ENCODE results near the gene SAMD4B.
"Not testable (repeated sequence)": the region's sequence is repeated elsewhere in the genome, so short reads cannot be mapped to it uniquely, and the experiment has no call there.

SAMD4B gene

DNA sequence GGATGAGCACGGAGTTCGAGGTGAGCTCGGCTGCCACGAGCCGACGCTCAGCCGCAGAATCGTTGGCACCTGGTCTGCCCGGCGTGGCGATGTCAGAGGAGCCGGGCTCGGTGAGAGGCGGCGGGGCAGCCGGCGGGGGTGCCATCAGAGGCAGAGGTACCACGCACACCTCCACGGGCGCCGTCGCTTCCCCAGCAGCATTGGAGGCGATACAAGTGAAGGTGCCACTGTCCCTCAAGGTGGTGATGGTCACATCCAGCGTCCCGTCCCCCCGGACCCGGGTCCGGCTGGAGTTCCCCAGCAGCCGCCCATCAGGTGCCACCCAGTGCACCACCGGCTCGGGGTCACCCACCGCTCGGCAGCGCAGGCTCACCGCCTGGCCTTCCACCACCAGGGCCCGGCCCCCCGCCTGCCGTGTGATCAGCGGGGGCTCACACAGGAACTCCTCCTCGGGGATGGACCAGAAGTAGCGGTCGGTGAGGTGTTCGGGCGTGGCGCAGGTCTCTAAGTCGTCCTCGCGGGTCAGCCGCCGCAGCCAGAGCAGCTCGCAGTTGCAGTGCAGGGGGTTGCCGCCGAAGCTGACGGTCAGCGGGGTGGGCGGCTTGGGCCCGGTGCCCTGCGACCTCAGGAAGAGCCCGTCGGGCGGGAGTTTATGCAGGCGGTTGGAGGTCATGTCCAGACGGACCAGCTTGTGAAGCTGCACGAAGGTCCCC is 28.0 kb upstream of the SAMD4B start:
- no peak for DNase-seq

DNA sequence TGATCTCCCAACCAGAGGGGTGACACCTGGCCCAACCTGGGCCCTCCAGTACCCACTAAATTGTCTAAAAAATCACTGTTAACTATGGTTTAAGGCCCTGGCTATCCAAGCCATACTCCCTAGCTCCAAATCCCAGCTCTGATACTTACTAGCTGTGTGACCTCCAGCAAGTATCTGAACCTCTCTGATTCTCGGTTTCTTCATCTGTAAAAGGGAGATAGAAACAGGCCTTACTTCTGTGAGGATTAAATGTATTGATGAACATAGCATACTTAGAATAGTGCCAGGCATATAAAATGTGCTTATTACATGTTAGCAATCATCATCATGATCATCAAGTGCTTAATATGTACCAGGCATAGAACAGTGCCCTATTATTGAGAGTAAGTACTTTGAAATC is 26.3 kb upstream of the SAMD4B start:
- DNase-seq, result no peak

DNA sequence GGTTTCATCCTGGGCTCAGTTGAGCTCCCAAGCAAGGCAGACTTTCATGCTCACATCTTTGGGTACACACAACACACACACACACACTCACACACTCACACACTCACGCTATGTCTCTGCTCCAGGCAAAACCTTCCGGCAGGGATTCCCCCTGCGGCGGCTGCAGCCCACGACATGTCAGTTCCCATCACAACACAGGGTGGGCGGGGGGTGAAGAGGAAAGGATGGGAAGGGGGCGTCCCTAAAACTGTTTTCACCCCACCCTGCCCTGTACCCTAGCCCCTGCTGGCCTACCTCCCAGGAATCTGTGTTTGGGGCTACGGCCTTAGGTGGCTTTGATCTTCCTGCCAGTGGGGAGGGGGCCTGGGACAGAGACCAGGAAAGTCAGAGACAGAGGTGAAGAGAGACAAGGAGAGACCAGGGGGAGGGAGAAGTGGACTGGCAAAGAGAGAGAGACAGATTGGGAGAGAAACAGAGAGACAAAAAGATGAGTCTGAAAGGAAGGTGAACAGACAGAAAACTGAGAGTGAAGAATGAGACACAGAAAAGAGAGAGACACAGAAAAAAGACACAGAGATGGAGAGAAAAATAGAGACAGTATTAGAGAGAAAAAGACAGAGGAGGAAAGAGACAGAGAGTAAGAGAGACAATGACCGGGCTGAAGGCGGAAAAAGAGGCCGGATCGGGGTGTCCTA is 25.4 kb upstream of the SAMD4B start:
- no peak for DNase-seq

DNA sequence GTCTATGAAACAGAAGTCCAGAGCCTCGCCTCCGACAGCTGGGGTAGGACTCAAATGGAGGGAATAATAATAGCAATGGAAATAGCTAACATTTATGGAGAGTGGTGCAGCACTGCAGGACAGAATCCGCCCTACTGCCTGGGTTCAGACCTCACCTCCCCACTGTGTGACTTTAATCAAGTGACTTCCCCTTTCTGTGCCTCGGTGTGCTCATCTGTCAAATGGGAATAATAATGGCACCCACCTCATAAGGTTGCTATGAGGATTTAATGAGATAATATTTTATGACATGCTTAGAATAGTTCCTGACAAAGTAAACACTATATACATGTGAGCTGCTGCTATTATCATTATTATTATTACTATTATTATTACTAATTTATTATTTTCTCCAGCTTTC is 24.7 kb upstream of the SAMD4B start:
- no peak for DNase-seq

DNA sequence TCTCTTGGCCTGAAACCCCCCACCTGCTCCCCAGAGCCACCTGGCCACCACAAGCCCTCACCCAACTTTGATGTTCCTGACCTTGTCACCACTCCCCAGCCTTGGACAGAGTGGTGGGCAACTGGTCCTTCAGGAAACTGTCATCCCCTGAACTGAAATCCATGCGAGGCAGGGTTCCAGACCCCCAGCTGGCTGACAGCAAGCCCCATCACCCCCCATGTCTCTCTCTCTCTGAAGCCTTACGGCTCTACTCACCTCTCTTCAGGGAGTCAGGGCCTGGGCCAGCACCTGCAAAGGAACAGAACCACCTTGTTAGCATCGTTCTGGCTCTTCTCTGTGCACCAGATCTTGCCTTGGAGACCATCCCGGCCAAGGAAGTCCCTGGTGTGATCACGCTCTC is 24.1 kb upstream of the SAMD4B start:
- DNase-seq, result no peak

DNA sequence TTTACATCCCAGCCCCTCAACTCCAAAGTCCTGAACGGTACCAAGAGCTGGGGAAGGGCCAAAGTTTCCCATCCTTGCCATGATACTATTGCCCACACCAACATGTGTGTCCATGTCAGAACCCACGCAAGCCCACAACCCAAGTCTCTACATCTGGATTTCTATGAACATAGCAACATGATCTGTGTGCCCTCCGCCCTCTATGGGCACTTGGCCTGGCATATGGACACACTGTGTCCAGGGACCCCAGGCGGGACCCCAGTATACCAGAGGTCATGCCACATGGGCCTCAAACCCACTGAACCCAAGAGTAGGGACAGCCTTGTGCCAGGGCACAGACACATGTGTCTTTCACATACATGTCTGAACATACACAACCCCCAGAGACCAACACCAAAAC is 23.5 kb upstream of the SAMD4B start:
- DNase-seq, result no peak

DNA sequence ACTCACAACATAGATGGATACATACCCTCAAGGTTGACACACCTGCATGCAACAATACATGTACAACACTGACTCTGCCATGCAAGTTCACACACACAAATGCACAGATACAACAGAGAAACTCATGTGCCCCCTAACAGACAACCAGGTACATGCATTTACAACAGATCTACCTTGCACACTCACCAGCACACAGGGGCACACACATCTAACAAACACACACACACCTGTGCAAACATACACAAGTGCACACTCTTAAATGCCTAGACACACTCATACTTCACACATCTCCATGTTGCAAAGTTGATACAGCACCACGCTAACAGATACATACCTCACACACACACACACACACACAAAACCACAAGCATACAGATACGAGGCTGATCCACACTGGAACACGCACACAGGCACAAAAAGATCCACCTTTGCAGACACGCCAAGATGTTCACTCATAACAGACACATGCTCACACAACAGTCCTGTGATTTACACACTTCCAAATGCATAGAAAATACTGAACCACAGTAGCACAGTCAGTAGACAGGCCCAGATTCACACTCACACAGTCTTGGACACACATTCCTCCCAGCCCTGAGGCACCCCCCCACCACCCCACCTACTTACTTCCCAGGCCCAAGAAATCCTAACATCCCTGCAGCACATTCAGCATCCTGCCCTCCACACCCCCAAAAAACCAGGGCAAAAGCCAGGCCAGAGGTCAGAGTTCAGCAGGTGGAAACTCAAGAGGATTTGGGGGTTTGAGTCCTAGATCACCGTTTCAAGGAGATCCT is 22.9 kb upstream of the SAMD4B start:
- no peak for DNase-seq

DNA sequence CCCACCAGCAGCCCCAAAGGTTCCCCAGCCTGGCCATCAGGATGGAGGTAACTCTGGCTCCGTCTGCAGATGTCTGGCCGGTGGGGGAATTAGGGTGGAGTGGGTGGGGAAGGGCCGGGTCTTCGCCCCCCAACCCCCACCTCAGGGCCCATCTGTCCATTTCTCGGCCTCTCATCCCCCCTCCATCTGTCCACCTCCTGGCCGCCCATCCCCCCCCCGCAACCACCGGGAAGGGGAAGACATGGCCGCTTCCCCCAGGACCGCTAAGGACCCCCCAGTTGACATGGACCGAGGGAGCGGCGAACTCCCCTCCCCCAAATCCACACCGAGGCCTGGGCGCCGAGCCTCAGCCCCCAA is 22.4 kb upstream of the SAMD4B start:
- DNase-seq, result no peak

DNA sequence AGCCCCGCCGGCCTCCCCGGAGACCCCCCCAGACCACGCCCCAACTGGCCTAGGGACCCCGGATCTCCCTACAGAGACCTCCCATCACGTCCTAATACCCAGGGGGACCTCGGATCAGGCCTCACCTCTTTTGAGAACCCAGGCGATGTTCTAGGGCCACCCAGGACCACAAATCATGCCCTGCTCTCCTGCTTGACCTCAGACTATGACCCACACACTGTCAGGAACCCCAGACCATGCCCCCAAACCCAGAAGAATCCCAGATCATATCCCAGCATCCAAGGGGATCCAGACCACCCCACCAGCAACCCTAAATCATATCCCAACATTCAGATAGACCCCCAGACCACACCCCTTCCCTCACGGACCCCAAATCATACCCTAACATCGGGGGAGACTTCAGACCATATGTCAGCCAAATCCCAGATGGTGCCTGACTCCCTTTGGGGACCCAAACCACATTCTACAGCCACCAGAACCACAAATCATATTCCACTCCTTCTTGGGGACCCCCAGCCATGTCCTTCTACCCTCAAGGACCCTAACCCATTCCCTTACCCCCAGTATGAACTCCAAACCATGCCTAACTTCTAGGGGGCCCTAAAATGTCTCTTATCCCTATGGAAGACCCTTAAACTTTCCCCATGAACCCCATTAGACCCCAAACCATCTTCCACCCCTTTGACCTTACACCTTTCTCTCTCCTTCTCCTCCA is 20.9 kb upstream of the SAMD4B start:
- no peak for DNase-seq

DNA sequence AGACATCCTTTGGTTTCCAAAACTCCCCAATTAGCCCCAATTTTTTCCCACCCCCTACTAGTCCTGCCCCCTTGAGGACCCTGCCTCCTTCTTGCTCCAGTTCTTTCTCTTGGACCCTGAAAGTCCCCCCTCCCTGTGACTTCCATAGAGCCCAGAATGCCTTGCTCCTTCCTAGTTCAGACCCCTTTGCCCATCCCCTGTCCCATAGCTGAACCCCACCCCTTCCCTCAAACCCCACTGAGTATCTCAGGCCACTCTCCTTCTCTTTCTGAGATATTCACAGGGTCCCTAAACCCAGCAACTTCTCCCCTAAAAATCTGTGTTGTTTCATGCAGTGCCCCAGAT is 20.4 kb upstream of the SAMD4B start:
- DNase-seq, result no peak

DNA sequence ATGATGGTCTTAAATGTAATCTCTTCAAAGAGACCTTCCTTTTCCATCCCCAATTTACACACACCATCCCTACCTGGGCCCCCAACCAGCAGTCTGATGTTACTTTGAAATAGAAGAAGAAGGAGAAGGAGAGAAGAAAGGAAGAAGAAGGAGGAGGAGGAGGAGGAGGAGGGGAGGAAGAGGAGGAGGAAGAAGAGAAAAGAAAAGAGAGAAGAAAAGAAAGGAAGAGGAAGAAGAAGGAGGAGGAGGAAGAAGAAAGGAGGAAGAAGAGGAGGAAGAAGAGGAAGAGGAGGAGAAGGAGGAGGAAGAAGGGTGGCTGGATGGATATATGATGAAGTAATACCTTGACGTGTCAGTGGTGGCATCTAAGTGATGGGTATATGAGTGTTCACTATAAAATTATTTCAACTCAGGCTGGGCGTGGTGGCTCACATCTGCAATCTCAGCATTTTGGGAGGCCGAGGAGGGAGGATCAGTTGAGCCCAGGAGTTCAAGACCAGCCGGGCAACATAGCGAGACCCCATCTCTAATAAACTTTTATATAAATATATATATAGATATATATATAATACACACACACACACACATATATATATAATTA is 17.9 kb upstream of the SAMD4B start:
- DNase-seq, result no peak

DNA sequence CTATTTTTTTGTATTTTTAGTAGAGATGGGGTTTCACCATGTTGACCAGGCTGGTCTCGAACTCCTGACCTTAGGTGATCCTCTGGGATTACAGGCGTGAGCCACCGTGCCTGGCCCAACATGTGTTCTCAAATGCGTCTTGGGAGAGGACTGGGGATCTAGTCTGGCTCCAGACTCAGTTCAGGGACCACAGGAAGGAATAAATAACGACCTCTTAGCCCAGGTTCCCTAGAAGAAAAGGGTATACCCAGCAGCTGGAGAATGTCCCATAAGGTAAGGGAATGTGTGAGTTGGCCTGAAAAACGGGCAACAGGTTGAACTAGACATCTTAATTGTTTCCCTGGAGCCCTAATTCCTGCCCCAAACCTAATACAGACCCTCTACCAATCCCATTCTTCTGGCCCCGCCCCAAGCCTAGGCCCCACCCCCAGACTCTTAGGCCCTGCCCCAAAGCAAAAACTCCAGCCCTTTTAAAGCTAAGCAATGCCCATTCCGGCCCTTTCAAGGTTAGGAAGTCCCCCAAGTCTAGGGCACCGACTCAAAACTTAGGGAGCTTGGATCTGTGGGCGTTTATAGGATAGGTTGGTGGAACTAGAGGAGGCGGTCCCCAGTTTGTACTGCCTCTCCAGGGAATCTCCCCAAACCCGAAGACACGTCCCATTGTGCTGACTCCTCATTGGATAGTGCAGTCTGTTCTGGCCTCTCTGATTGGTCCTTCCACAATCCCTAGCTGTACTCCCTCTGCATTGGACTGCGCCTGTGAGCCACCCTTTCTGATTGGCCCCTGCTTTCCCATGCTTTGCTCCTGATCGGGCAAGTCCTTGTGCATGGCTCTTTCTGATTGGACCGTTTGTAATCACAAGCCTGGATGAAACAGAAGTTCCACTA is 16.2 kb upstream of the SAMD4B start:
- DNase-seq, result no peak

DNA sequence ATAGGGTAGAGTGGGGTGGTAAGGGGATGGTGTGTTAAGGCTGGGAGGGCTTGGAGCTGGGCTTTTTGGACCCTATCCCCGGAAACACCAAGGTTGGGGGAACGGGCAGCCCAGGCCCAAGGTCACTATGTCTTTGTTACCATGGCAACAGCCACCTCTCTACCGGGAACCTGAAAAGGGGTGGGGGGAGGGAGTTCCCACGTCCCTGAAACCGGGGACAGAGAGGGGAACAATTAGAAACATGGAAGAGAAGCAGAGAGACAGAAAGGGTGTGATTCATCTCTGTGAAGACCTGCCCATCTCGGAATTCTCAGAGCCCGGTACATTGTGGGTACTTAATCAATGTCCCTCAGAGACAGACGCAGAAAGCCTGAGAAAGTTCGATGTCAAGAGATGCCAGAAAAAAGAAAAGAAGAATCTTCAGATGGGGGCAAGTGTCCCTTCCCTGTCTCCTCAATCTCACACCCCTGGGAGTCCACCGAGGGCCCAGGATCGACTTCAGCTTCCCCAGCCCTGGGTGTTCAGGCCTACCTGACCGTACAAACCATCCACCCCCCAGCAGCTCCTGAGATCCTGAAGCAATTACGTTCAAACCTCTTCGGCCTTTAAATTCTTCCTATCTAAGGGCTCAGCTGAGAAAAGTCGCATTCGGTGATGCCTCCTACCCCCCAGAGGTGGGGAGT is 14.7 kb upstream of the SAMD4B start:
- no peak for DNase-seq

DNA sequence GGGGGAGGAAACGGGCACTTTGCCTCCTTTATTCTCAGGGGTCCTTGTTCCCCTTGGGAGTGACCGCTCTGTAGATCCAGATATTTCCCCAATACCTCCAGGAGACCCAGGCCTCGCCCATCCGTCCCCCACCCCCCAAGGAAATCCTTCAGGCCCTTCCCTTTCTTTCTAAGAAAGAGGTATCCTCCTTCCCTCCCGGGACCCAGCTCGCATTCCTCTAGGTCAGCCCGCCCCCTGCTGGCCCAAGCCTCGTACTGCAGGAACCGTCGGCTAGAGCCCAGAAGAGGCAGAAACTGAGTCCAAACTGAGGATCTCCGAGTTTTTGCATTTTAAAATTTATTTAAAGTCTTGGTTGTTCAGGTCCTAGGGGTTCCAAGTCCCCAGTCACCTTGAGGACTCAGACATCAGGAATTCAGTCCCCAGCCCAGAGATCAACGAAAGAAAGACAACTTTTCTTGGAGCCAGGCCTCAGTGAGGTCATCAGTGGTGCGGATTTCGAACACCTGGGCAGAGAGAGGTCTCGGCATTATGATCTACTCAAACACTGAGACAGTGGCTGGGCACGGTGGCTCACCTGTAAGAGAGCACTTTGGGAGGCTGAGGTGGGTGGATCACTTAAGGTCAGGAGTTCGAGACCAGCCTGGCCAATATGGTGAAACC is 14.0 kb upstream of the SAMD4B start:
- peak; percentile 68 for DNase-seq

DNA sequence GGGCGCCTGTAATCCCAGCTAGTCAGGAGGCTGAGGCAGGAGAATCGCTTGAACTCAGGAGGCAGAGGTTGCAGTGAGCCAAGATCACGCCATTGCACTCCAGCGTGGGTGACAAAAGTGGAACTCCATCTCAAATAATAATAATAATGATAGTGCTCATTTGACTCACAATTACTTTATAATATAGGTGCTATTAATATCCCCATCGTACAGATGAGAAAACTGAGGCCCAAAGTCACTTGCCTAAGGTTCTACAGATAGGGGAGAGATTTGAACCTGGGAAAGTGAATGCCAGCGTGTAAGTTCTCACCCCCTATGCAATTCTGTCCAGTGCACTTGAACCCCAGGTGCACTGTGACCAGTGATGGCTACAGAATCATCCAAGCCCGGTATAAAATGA is 12.3 kb upstream of the SAMD4B start:
- no peak for DNase-seq

DNA sequence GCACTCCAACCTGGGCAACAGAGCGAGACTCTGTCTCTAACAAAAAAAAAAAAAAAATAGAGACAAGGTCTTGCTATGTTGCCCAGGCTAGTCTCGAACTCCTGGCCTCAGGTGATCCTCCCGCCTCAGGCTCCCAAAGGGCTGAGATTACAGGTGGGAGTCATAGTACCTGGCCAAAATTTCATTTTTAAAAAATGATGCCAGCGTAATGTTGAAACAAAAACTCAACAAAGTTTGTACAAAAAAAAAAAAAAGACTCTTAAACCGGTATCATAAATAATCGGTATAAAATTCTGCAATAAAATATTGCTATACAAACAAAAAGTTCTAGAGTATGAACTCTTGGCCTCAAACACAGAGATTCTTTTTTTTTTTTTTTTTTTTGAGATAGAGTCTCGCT is 9.9 kb upstream of the SAMD4B start:
- DNase-seq, result no peak

DNA sequence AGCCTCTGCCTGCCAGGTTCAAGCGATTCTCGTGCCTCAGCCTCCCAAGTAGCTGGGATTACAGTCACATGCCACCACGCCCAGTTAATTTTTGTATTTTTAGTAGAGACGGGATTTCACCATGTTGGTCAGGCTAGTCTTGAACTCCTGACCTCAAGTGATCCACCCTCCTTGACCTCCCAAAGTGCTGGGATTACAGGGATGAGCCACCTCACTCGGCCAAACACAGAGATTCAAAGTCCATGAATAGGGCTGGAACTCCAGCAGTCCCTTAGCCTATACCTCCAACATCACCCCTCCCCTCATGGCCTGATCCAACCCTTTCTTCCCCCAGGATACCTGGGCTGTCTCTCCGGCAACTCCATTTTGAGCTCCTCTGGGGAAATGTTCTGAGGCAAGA is 9.5 kb upstream of the SAMD4B start:
- DNase-seq, result not testable (repeated sequence)

DNA sequence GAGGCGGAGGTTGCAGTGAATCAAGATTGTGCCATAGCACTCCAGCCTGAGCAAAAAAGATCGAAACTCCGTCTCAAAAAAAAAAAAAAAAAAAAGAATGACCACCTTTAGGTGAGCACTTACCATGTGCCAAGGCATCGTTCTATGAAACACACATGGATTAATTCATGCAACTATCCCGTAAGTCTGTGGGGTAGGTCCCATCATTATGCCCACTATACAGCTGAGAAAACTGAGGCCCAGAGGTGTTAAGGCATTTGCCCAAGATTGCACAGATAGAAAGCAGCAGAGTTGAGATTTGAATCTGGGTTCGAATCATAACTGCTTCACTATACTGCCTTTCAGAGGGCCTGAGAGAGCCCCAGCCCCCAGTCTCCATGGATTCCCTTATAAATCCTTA is 8.7 kb upstream of the SAMD4B start:
- no peak for DNase-seq

DNA sequence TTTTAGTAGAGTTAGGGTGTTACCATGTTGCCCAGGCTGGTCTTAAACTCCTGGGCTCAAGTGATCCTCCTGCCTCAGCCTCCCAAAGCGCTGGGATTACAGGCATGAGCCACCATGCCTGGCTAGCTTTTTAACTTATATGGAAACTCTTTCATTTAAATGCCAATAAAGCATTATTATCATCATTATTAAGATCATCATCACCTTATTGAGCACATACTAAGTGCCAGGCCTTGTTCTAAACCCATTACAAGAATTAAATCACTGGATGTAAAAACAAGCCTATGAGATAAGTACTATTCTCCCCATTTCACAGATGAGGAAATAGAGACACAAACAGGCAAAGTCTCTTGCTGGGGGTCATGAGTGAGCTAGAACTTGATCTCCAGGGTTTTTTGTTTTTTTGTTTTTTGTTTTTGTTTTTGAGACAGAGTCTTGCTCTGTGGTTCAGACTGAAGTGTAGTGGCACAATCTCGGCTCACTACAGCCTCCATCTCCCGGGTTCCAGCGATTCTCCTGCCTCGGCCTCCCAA is 7.7 kb upstream of the SAMD4B start:
- DNase-seq, result no peak

DNA sequence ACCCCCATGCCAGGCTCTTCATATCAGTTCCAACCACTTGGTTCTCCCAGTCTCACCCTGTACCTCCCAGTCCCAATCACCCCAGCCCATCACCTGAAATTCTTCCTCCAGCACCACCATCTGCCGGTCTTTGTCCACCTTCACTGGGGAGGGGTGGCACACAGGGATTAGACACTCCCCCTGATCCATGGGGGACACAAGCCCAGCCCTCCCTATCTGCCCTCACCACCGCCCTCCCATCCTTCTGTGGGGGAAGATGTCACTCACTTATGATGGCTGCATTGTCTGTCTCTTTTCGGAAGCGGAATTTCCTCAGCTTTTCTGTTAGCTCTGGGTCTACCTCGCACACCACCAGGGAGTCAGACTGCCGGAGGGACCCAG is 7.1 kb upstream of the SAMD4B start:
- DNase-seq, result no peak

DNA sequence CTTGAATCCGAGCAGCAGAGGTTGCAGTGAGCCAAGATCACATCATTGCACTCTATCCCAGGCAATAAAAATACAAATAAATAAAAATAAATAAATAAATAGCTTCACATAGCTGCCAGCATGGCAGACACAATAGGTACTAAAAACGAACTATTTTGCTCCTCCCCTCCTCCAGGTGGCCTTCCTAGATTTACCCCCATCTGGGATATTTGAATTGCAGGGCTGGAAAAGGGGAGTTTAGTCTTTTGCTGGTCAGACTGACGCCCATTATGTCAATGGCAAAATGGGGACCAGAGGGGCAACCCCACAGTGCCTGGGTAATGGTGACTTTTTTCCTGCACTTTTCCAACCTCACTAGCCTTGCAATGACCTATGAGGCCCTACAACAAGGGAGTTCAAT is 5.7 kb upstream of the SAMD4B start:
- DNase-seq, result no peak

Measured in activated effector memory CD4-positive, alpha-beta T cell treated with Interleukin-2 at 50 U/mL for 16 hours (primary cell).